Measurements from ENCODE around the gene DIAPH2. TPM values are rescaled to one million over a fixed set of nuclear protein-coding genes. Genes with fewer than 3 reads are reported as not detected.

Gene DIAPH2
- total RNA-seq, 2 donors from 2014 or later, result 42.4 to 66.0 TPM

DNA sequence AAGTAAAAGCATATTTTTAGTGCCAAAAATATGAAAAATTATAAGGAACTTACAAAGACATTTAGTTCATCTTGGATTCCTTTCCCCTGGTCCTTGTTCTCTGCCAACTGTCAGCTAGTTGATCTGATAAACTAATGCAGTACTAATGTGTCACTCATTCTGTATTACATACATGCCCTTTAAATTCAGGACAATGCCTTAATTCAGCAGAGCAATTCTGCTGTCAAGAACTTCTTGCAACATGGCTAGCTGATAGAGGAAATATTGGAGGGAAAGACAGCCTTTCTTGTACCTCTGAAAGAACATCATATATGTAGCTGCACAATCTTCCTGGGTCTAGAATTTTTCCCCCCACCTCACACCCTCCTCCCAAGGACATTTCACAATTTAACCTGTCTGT is 679.2 kb downstream of the DIAPH2 start:
- H3K36me3 ChIP-seq, result no peaks in the 10 kb centered on the region
- H3K9me3 ChIP-seq, result no peaks in the 10 kb centered on the region
- H3K27me3 ChIP-seq (replicated peaks; ENCODE audit: insufficient read depth), result no peaks in the 10 kb centered on the region
- no peaks in the 10 kb centered on the region for H3K4me1 ChIP-seq (ENCODE audit: control insufficient read depth in 1 of 2, low read depth in 2 of 2)
- TF ChIP-seq, protein P1, sequence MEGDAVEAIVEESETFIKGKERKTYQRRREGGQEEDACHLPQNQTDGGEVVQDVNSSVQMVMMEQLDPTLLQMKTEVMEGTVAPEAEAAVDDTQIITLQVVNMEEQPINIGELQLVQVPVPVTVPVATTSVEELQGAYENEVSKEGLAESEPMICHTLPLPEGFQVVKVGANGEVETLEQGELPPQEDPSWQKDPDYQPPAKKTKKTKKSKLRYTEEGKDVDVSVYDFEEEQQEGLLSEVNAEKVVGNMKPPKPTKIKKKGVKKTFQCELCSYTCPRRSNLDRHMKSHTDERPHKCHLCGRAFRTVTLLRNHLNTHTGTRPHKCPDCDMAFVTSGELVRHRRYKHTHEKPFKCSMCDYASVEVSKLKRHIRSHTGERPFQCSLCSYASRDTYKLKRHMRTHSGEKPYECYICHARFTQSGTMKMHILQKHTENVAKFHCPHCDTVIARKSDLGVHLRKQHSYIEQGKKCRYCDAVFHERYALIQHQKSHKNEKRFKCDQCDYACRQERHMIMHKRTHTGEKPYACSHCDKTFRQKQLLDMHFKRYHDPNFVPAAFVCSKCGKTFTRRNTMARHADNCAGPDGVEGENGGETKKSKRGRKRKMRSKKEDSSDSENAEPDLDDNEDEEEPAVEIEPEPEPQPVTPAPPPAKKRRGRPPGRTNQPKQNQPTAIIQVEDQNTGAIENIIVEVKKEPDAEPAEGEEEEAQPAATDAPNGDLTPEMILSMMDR (IDR thresholded peaks at IDR 0.05), result no peak
- no peak for ATAC-seq (ENCODE audit: insufficient number of reproducible peaks, low FRiP score, low read depth)
- DNase-seq (ENCODE audit: low spot score), result no peak
- H3K4me3 ChIP-seq, result no peak overlapping the region
- no peak overlapping the region for H3K27ac ChIP-seq

- Histone ChIP-seq H3K36me3 (no peaks in the 10 kb centered on the region), H3K27me3 (replicated peaks; ENCODE audit: insufficient read depth) (no peaks in the 10 kb centered on the region), H3K27ac (no peak overlapping the region), H3K9me3 (no peaks in the 10 kb centered on the region), H3K4me3 (no peak overlapping the region), H3K4me1 (ENCODE audit: control insufficient read depth in 1 of 2, low read depth in 2 of 2) (no peaks in the 10 kb centered on the region)
- DNase-seq (ENCODE audit: low spot score) (no peak), ATAC-seq (ENCODE audit: insufficient number of reproducible peaks, low FRiP score, low read depth) (no peak)
- TF ChIP-seq, protein P1 (IDR thresholded peaks at IDR 0.05), result no peak
Measured at GRCh38 chrX:97366237-97366636, 681.6 kb downstream of the DIAPH2 start.

DNA sequence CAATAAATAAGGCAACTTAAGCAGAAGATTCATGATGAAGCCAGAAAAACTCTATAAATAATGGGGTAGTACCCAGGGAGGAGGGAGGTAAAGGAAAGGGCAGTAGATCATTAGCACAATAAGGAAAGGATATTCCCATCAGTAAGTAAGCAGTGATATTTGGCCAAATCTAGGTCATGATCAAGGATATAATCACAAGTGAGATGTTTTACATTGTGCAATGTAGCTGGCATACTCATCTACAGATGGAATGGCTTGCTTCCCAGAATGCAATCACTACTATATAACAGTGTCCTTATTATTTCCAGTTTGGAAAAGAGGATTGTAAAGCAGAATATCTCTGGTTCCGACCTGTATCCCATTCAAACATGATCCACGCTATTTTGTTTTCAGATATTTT is 682.5 kb downstream of the DIAPH2 start:
- H3K27me3 ChIP-seq (replicated peaks; ENCODE audit: insufficient read depth), result no peaks in the 10 kb centered on the region
- no peaks in the 10 kb centered on the region for H3K4me1 ChIP-seq (ENCODE audit: control insufficient read depth in 1 of 2, low read depth in 2 of 2)
- ATAC-seq (ENCODE audit: insufficient number of reproducible peaks, low FRiP score, low read depth) (no peak), DNase-seq (ENCODE audit: low spot score) (no peak)
- H3K4me3 ChIP-seq, result no peak overlapping the region
- no peak overlapping the region for H3K27ac ChIP-seq
- no peaks in the 10 kb centered on the region for H3K36me3 ChIP-seq
- TF ChIP-seq, protein P1 (IDR thresholded peaks at IDR 0.05), result no peak
- no peaks in the 10 kb centered on the region for H3K9me3 ChIP-seq

GRCh38 chrX:97369947-97370346 is 685.3 kb downstream of the DIAPH2 start:
- TF ChIP-seq, protein P1 (IDR thresholded peaks at IDR 0.05), result no peak
- Histone ChIP-seq H3K4me3 (no peak overlapping the region), H3K4me1 (ENCODE audit: control insufficient read depth in 1 of 2, low read depth in 2 of 2) (no peaks in the 10 kb centered on the region), H3K27ac (no peak overlapping the region), H3K27me3 (replicated peaks; ENCODE audit: insufficient read depth) (no peaks in the 10 kb centered on the region), H3K36me3 (no peaks in the 10 kb centered on the region), H3K9me3 (no peaks in the 10 kb centered on the region)
- DNase-seq (ENCODE audit: low spot score) (no peak), ATAC-seq (ENCODE audit: insufficient number of reproducible peaks, low FRiP score, low read depth) (no peak)

DNA sequence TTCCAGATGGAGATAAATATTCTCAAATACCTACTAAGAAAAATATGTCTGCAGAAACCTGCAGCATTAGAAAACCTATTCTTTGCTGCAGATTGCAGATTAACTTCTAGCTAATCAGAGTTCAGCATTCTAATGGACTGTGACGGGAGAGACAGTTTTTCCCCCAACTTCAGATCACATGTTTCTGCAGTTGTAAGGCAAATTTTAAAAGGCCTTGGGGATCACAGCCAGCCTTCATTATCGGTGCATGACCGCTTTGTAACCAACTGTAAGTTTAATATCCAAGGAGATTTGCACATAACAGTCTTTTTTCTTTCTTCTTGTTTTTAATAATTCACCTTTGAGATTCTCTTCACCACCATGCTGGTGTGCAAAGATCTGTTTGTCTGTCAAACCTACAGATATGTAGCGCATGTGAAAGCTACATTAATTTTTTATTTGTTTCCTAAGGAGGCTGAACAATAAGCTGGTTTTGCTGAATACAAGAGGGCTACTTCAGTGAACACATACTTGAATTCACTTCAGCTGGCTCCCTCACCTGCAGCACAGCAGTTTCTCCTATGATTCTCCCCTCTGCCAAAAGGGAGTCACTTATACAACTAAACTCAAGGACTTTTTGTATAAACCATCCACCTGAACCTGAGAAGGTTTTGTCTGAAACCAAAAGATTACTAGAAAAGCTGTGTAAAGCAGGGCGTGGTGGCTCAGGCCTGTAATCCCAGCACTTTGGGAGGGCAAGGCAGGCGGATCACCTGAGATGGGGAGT is 687.5 kb downstream of the DIAPH2 start:
- DNase-seq (ENCODE audit: low spot score) (no peak), ATAC-seq (ENCODE audit: insufficient number of reproducible peaks, low FRiP score, low read depth) (no peak)
- Histone ChIP-seq H3K27me3 (replicated peaks; ENCODE audit: insufficient read depth) (no peaks in the 10 kb centered on the region), H3K4me3 (no peak overlapping the region), H3K27ac (no peak overlapping the region), H3K36me3 (no peaks in the 10 kb centered on the region), H3K9me3 (no peaks in the 10 kb centered on the region), H3K4me1 (ENCODE audit: control insufficient read depth in 1 of 2, low read depth in 2 of 2) (no peaks in the 10 kb centered on the region)
- TF ChIP-seq, protein P1 (IDR thresholded peaks at IDR 0.05), result no peak
